ENCODE measurements around the gene PRRT2.
A peak's percentile ranks its signal among the peaks of the same experiment; 100 is the strongest.
"Not testable (repeated sequence)": the region's sequence is repeated elsewhere in the genome, so short reads cannot be mapped to it uniquely, and the experiment has no call there.

The PRRT2 gene

DNA sequence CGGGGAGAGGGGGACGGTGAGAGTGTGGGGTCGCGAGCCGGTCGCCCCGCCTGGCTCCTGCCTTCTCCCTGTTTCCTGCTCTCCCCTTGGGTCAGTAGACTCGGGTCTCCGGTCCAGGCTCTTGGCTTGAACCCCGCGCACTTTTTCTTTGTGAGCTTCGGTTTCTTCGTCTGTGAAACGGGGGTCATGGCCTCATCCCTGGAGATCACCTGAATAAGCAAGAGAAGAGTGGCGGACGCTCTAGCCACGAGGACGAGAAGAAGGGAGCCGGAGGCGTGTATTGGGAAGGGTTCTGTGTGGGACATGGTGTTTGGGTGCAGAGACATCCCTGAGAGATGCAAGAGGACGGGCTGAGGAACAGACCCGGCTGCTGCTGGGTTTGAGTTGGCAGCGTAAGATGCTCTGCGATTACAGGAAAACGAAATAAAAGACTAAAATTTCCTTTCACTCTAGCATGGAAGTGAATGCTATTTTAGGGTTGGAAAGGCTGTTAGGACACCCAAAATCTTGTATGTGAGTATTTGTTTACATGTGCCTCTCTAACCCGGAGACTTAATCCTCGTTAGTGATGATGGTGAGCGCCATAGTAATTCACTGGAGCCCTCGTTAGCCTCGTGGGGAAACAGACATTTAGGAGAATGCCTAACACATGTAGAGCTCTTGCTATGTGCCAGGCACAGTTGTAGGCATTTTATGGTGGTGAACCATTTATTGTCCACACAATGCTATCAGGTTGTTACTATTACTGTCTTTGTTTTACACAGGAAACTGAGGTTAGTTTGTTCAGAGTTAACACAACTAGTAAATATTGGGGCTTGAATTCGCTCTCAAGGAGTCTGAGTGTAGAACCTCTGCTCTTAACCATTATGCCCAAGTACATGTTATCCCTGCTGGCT is 20.8 kb upstream of the PRRT2 start:
- no peak for DNase-seq

GRCh38 chr16:29791845-29792807 is 19.9 kb upstream of the PRRT2 start:
- no peak for DNase-seq

DNA sequence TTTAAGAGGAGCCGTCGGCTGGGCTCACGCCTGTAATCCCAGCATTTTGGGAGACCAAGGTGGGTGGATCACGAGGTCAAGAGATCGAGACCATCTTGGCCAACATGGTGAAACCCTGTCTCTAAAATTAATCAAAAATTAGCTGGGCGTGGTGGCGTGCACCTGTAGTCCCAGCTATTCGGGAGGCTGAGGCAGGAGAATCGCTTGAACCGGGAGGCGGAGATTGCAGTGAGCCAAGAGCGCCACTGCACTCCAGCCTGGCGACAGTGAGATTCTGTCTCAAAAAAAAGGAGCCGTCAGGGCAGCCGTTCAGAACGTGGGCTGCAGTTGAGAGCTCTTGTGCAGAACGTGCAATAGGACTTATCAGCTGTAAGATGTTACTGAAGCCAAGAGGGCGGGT is 18.8 kb upstream of the PRRT2 start:
- DNase-seq: not testable (repeated sequence)

- no peak for DNase-seq
These were observed 17.7 kb upstream of the PRRT2 start for GRCh38 chr16:29794231-29794710.

DNA sequence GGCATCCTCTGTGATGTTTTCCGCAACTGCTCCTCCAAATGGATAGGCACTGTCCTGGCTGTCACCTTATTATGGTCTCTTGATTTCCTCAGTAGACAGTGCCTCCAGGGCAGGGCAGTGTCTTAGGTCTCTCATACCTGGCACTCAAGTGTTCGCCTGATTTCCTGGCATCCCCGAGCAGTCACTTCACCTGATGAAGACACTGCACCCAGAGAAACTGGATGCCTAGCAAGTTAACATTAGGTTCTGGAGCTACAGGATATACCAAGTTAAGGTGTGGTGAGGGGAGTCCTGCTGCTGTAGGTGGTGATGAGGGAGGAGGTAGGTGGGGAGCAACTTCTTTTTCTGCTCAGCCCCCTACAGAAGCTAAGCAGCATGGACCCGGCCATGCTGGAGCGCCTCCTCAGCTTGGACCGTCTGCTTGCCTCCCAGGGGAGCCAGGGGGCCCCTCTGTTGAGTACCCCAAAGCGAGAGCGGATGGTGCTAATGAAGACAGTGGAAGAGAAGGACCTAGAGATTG is 9.5 kb upstream of the PRRT2 start:
- no peak for DNase-seq

- no peak for DNase-seq
These were observed 8.0 kb upstream of the PRRT2 start for GRCh38 chr16:29804020-29804419.

- DNase-seq: peak in 1 of 2 experiments; percentile 21
These were observed 7.3 kb upstream of the PRRT2 start for GRCh38 chr16:29804455-29805231.

DNA sequence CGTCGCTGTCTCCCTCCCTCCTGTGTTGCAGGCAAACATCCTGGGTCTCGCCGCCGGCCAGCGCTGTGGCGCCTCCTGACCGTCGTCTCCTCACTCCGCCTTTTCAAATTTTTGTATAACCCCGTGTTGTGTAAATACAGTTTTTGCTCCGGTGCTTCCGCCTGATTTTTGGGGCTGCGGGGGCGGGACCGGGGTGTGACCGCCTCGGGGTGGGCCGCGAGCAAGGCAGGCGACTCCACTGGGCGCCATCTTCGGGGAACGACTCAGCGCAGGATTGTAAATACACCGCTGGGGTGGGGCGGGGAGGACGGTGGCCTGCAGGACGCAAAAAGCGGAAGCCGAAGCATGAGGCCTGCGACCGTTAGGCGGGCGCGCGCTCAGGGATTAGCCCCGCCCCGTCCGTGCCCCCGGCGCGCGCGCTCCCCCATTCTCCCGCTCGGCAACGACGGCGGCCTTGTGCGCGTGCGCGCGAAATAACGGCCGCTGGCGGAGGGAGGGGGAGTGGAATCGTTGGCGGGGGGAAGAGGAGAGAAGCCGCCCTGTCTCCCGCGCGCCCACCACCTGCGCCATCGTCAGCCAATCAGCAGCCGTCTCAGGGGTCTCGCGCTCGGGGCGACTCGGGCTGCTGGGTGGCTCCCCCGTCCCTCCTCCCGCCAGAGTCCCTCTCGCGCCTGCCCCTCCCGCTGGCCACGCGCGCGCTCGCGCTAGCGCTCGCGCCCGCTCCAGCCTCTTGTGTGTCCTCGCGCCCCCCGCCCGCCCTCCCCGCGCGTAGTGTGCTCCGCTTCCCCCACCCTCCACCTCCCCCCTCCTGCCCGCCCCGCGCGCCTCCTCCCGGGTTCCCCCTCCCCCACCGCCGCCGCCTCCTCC is 6.5 kb upstream of the PRRT2 start:
- peak; percentile 100 for DNase-seq

DNA sequence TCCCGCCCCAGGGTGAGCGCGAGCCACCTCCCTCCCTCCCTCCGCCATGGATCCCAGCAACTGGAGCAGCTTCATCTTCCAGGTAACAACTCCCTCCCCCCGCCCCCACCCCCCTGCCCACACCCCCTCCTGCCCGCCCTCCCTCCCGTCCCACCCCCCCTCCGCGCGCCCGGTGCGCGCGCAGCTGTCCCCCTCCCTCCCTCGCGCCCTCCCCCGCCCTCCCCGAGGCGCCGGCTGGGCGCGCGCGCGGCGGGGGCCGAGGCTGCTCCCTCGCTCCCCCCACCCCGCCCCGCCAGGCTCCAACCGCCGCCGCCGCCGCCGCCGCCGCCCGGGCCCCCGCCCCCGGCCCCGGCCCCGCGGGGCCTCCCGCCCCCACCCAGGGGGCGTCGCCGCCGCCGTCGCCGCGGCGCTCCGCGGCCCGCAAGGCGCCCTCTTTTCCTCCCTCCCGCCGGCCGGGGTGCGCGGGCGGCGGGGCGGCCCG is 5.9 kb upstream of the PRRT2 start, which contains the start of gene MAZ:
MAZ (plus strand) TSS at position 431 of the 481 bp plus-strand sequence. CDS start 173 bp downstream, outside the sequence.
- DNase-seq: peak; percentile 86 to 96

GRCh38 chr16:29806641-29807425 is 5.2 kb upstream of the PRRT2 start:
- peak; percentile 76 to 81 for DNase-seq

GRCh38 chr16:29807426-29808218 is 4.4 kb upstream of the PRRT2 start:
- DNase-seq: peak; percentile 72 to 82

GRCh38 chr16:29808219-29808900 is 3.6 kb upstream of the PRRT2 start:
- no peak for DNase-seq

- no peak for DNase-seq
These were observed 2.8 kb upstream of the PRRT2 start for GRCh38 chr16:29809031-29809747.

GRCh38 chr16:29809850-29810698 is 1.9 kb upstream of the PRRT2 start:
- DNase-seq: no peak

DNA sequence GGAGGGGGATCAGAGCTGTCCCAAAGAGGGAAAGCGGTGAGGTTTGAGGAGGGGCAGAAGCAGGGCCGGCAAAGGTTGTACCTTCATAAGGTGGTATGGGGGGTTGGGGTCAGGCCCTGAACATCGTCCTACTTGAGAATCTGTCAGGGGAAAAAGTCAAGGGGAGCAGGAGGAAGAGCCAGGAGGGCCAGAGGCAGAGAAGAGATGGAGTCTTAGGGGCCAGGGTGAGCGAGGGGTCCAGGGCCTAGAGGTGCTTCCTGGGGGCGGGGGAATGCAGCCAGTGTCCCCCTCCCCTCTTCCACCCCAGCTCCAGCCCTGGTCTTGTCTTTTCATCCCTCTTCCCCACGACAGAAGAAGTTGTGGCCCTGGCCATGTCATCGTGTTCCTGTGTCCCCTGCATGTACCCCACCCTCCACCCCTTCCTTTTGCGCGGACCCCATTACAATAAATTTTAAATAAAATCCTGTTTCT is 1.3 kb upstream of the PRRT2 start:
- DNase-seq: no peak

DNA sequence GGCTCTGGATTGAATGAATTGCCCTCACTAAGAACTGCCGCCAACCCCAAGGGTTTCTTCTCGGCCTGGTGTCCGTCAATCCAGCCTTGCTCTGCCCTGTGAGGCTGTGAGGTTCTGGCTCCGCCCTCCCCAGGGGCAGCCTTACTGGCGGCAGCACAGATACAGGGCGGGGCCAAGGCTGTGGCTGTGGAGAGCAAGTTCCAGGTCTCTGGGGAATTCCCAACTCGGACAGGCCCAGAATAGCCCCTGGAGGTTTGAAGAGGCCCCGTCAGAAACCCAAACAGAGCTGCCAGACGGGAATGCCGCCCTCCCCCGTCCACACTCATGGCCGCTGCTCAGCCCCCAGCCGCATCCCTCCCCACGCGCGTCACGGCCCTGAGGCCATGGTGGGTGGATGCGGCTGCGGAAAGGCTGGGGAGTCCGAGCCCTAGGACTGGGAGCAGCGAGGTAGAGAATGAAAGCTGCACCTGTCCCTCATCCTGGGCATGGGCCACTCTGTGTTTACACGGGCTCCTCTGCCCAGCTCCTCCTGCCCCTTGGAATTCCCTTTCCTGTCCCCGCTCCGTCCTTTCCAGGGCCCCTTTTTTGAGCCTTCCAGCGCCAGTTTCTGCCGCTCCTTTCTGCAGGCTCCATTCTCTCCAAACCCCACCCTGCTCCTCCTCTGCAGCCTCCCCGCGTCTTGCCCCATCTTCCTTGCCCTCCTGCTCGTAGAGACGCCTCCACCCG is 660 bp upstream of the PRRT2 start:
- DNase-seq: peak; percentile 90 to 91

Measured in NCI-H1930 (cell line).